GM12891 (cell line): ENCODE measurements around the gene NDEL1.

ENCODE experiments used
- PAX5 ChIP-seq: IDR thresholded peaks from 2 replicates; pipeline ENCODE4 v1.6.1; 2011; ENCODE audit warnings: low read length, moderate library complexity, mild to moderate bottlenecking; ENCODE audit not compliant: insufficient read depth, severe bottlenecking
- POLR2A ChIP-seq: IDR thresholded peaks from 2 replicates; pipeline ENCODE4 v1.6.1; 2011; ENCODE audit warnings: low read depth, low read length, control low read depth
- POLR2AphosphoS5 ChIP-seq: IDR thresholded peaks from 2 replicates; pipeline ENCODE4 v1.6.1; 2011; ENCODE audit warnings: low read depth, low read length, control low read depth
- POU2F2 ChIP-seq: IDR thresholded peaks from 2 replicates; pipeline ENCODE4 v1.6.1; 2011; ENCODE audit warnings: low read depth, mild to moderate bottlenecking, control low read depth, low read length, moderate library complexity
- TAF1 ChIP-seq: IDR thresholded peaks from 2 replicates; pipeline ENCODE4 v1.6.1; 2011; ENCODE audit warnings: low read depth, low read length, control low read depth

- TF ChIP-seq POLR2AphosphoS5 (no peak), POLR2A (no peak), PAX5 (no peak), POU2F2 (no peak), TAF1 (no peak)
Observed at GRCh38 chr17:8468980-8469379, 33.3 kb downstream of the NDEL1 start.
